GM12878 (cell line): ENCODE measurements around the gene ZNF790. TPM values are rescaled to one million over a fixed set of nuclear protein-coding genes. Genes with fewer than 3 reads are reported as not detected.

Source experiments
- ATF7 ChIP-seq: fragments of 450-650 bp; IDR thresholded peaks from 2 replicates; pipeline ENCODE4 v1.6.1; 2016; ENCODE audit warnings: low read depth, mild to moderate bottlenecking
- CBFB ChIP-seq: IDR thresholded peaks from 2 replicates; pipeline ENCODE4 v1.6.1; 2016; ENCODE audit warnings: antibody characterized with exemption, low read depth
- CBX3 ChIP-seq: fragments of 200-600 bp; sonication (generic); IDR thresholded peaks from 2 replicates; pipeline ENCODE4 v1.6.1; 2016; ENCODE audit warnings: low read depth, borderline replicate concordance
- CHD4 ChIP-seq: fragments of 200-600 bp; sonication (generic); IDR thresholded peaks from 2 replicates; pipeline ENCODE4 v1.6.1; 2016; ENCODE audit warnings: mild to moderate bottlenecking
- CTCF ChIP-seq, 3 experiments: IDR thresholded peaks in 2 of 3; conservative IDR thresholded peaks in 1 of 3; 2 replicates each; pipeline ENCODE4 v1.5.1; 2011; ENCODE audit warnings: low read depth in 3 of 3, low read length in 3 of 3, mild to moderate bottlenecking in 3 of 3, control low read depth in 2 of 3, moderate library complexity in 2 of 3, inconsistent platforms in 1 of 3, mixed read lengths in 1 of 3; ENCODE audit not compliant: control insufficient read depth in 2 of 3, insufficient read depth in 1 of 3; ENCODE audit errors: extremely low read depth in 1 of 3
- FOXK2 ChIP-seq: fragments of 450-650 bp; IDR thresholded peaks from 2 replicates; pipeline ENCODE4 v1.6.1; 2017; ENCODE audit warnings: mild to moderate bottlenecking, moderate library complexity
- HSF1 ChIP-seq: fragments of 150-350 bp; IDR thresholded peaks from 2 replicates; pipeline ENCODE4 v1.6.1; 2014; ENCODE audit warnings: mild to moderate bottlenecking, low read depth, low read length
- IRF3 ChIP-seq: fragments of 450-650 bp; IDR thresholded peaks from 2 replicates; pipeline ENCODE4 v1.6.1; 2014; ENCODE audit warnings: mild to moderate bottlenecking
- JUNB ChIP-seq: IDR thresholded peaks from 2 replicates; pipeline ENCODE4 v1.6.1; 2016; ENCODE audit warnings: antibody characterized with exemption, mild to moderate bottlenecking
- MTA3 ChIP-seq: IDR thresholded peaks from 2 replicates; pipeline ENCODE4 v1.6.1; 2012; ENCODE audit warnings: low read length, inconsistent platforms, borderline replicate concordance
- NFYB ChIP-seq: IDR thresholded peaks from 2 replicates; pipeline ENCODE4 v1.6.1; 2011; ENCODE audit warnings: low read depth, mild to moderate bottlenecking, low read length, improper control_type of control experiment, moderate library complexity; ENCODE audit not compliant: insufficient read depth
- NR2C2 ChIP-seq: IDR thresholded peaks from 2 replicates; pipeline ENCODE4 v1.6.1; 2011; ENCODE audit warnings: borderline replicate concordance, low read depth; ENCODE audit not compliant: control insufficient read depth, insufficient read length
- NR2F1 ChIP-seq: fragments of 450-650 bp; conservative IDR thresholded peaks from 2 replicates; pipeline ENCODE4 v1.6.1; 2017; ENCODE audit warnings: mild to moderate bottlenecking
- POLR2AphosphoS2 ChIP-seq: IDR thresholded peaks from 2 replicates; pipeline ENCODE4 v1.6.1; 2011; ENCODE audit warnings: low read depth, mild to moderate bottlenecking, low read length, improper control_type of control experiment, moderate library complexity
- RAD51 ChIP-seq: fragments of 450-650 bp; IDR thresholded peaks from 2 replicates; pipeline ENCODE4 v1.6.1; 2016; ENCODE audit warnings: moderate library complexity, mild to moderate bottlenecking, inconsistent platforms
- RBBP5 ChIP-seq: fragments of 200-600 bp; sonication (generic); conservative IDR thresholded peaks from 2 replicates; pipeline ENCODE4 v1.6.1; 2016
- SP1 ChIP-seq: IDR thresholded peaks from one replicate; pipeline ENCODE4 v1.6.1; 2011; ENCODE audit warnings: low read depth, low read length
- SPI1 ChIP-seq: IDR thresholded peaks from 2 replicates; pipeline ENCODE4 v1.6.1; 2011; ENCODE audit warnings: low read depth, mild to moderate bottlenecking, low read length, moderate library complexity, borderline replicate concordance; ENCODE audit not compliant: insufficient read depth
- STAT1 ChIP-seq: fragments of 450-650 bp; conservative IDR thresholded peaks from 2 replicates; pipeline ENCODE4 v1.6.1; 2014; ENCODE audit warnings: antibody characterized with exemption, mild to moderate bottlenecking
- TAF1 ChIP-seq: IDR thresholded peaks from 2 replicates; pipeline ENCODE4 v1.6.1; 2011; ENCODE audit warnings: mild to moderate bottlenecking, low read depth, low read length, borderline replicate concordance
- ZNF622 ChIP-seq: fragments of 450-650 bp; IDR thresholded peaks from 2 replicates; pipeline ENCODE4 v1.6.1; 2017; ENCODE audit warnings: mild to moderate bottlenecking, inconsistent platforms
- ZZZ3 ChIP-seq: IDR thresholded peaks from 2 replicates; pipeline ENCODE4 v1.6.1; 2011; ENCODE audit warnings: low read depth; ENCODE audit not compliant: control insufficient read depth, insufficient read length
- polyA plus RNA-seq, 11 experiments: library from polyadenylated mRNA; depleted of rRNA in 4 of 11; unstranded in 6 of 11; stranded (reverse) in 5 of 11; fragments of >200 nt; fragmentation: Nextera tagmentation in 4 of 11; fragmentation: Illumina TruSeq in 1 of 11; extraction: Ambion mirVana in 4 of 11; extraction: Trizol in 1 of 11; gene quantifications; 1 replicate in 1 of 11; 2 replicates in 10 of 11; pipeline versions ENCODE4 v1.2.1 to v1.2.3, GENCODE V29; 2011 to 2016; ENCODE audit warnings: inconsistent platforms in 2 of 11, missing spikeins in 2 of 11, low read depth in 1 of 11
- total RNA-seq, 4 experiments: library from RNA; depleted of rRNA in 3 of 4; stranded (reverse); fragments of >200 nt in 3 of 4; fragmentation: Illumina TruSeq in 1 of 4; extraction: Trizol in 1 of 4; gene quantifications; 2 replicates each; pipeline versions ENCODE4 v1.2.1 to v1.2.3, GENCODE V29; 2013 to 2021
- TF ChIP-seq, protein P1 (sequence below): fragments of 450-650 bp; formaldehyde crosslinking; IDR thresholded peaks from 2 replicates; pipeline ENCODE4 v1.4.0; 2020; ENCODE audit warnings: mild to moderate bottlenecking, moderate library complexity

ZNF790 gene
- total and polyA plus RNA-seq, 10 of the 15 experiments (the other 5 are each of a cell fraction or from before 2014, with no cell fraction given): 0.87 to 5.2 (median 2.9) TPM

- TF ChIP-seq, protein P1, sequence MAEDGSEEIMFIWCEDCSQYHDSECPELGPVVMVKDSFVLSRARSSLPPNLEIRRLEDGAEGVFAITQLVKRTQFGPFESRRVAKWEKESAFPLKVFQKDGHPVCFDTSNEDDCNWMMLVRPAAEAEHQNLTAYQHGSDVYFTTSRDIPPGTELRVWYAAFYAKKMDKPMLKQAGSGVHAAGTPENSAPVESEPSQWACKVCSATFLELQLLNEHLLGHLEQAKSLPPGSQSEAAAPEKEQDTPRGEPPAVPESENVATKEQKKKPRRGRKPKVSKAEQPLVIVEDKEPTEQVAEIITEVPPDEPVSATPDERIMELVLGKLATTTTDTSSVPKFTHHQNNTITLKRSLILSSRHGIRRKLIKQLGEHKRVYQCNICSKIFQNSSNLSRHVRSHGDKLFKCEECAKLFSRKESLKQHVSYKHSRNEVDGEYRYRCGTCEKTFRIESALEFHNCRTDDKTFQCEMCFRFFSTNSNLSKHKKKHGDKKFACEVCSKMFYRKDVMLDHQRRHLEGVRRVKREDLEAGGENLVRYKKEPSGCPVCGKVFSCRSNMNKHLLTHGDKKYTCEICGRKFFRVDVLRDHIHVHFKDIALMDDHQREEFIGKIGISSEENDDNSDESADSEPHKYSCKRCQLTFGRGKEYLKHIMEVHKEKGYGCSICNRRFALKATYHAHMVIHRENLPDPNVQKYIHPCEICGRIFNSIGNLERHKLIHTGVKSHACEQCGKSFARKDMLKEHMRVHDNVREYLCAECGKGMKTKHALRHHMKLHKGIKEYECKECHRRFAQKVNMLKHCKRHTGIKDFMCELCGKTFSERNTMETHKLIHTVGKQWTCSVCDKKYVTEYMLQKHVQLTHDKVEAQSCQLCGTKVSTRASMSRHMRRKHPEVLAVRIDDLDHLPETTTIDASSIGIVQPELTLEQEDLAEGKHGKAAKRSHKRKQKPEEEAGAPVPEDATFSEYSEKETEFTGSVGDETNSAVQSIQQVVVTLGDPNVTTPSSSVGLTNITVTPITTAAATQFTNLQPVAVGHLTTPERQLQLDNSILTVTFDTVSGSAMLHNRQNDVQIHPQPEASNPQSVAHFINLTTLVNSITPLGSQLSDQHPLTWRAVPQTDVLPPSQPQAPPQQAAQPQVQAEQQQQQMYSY: no peak
- TF ChIP-seq CBX3 (no peak), ZZZ3 (no peak), RAD51 (no peak), MTA3 (no peak), IRF3 (no peak), SP1 (no peak), STAT1 (peak; percentile 95; the same call in 1 of the 2 replicates), CHD4 (no peak), CBFB (peak; percentile 83), NR2F1 (no peak), POLR2AphosphoS2 (no peak), SPI1 (no peak), ATF7 (0 out of 2 replicates have a peak, but pooled peaks have one; percentile 12), FOXK2 (peak; percentile 37; the same call in 1 of the 2 replicates), JUNB (no peak), TAF1 (peak; percentile 44; the same call in 1 of the 2 replicates), NFYB (no peak), RBBP5 (0 out of 2 replicates have a peak, but pooled peaks have one; percentile 81), NR2C2 (no peak), HSF1 (no peak), CTCF (IDR thresholded peaks at IDR 0.05 in 2 of 3, conservative IDR thresholded peaks at IDR 0.05 in 1 of 3; ENCODE audit: control insufficient read depth in 2 of 3, extremely low read depth in 1 of 3, insufficient read depth in 1 of 3, low read depth in 3 of 3, low read length in 3 of 3) (no peak), ZNF622 (no peak)
Observed at GRCh38 chr19:36772311-36773222, 65.6 kb downstream of the ZNF790 start, which contains the start of gene ZNF850 (continued).
